GM12878 (cell line): ENCODE results near the gene PLCG2.

Experiments used
- IRF4 ChIP-seq: IDR thresholded peaks from 2 replicates; pipeline ENCODE4 v1.6.1; 2011; ENCODE audit warnings: low read depth, low read length
- POLR2A ChIP-seq: IDR thresholded peaks from 2 replicates; pipeline ENCODE4 v1.6.1; 2011; ENCODE audit warnings: low read depth, mild to moderate bottlenecking, low read length
- SREBF1 ChIP-seq: IDR thresholded peaks from 2 replicates; pipeline ENCODE4 v1.6.1; 2012; ENCODE audit warnings: mild to moderate bottlenecking, low read length

DNA sequence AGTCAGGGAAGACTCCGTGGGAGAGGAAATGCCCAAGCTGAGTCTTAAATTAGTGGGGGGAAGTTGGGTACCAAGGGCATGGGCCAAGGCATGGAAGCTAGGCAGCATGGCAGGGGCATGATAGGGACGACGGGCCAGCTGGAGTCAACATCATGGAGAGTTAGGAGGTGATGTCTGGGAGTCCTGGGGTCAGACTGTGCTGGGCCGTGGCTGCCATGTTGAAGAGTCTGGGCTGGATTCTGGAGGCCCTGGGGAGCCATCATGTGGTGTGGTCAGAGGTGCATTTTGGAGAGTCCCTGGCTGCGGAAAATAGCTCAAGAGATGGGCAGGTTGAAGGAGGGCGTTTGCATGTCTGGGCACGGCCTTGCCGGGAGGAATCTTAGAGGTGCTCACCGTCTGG lies 146.9 kb downstream of the PLCG2 start:
- TF ChIP-seq POLR2A (peak; percentile 62; the same call in 1 of the 2 replicates), SREBF1 (no peak), IRF4 (no peak)
